WI38 (cell line): ENCODE results near the gene AGBL4.

Experiments used
- H3K4me3 ChIP-seq: 2 replicates; pipeline ENCODE4 v1.5.1; 2011; ENCODE audit warnings: low read depth, mild to moderate bottlenecking, control low read depth, low read length
- TF ChIP-seq, protein P1 (sequence below): IDR thresholded peaks from 2 replicates; pipeline ENCODE4 v1.5.1; 2012; ENCODE audit warnings: low read depth, mild to moderate bottlenecking, control low read depth, low read length

The AGBL4 gene

GRCh38 chr1:48588061-48588460 lies 1435.7 kb downstream of the AGBL4 start:
- TF ChIP-seq, protein P1, sequence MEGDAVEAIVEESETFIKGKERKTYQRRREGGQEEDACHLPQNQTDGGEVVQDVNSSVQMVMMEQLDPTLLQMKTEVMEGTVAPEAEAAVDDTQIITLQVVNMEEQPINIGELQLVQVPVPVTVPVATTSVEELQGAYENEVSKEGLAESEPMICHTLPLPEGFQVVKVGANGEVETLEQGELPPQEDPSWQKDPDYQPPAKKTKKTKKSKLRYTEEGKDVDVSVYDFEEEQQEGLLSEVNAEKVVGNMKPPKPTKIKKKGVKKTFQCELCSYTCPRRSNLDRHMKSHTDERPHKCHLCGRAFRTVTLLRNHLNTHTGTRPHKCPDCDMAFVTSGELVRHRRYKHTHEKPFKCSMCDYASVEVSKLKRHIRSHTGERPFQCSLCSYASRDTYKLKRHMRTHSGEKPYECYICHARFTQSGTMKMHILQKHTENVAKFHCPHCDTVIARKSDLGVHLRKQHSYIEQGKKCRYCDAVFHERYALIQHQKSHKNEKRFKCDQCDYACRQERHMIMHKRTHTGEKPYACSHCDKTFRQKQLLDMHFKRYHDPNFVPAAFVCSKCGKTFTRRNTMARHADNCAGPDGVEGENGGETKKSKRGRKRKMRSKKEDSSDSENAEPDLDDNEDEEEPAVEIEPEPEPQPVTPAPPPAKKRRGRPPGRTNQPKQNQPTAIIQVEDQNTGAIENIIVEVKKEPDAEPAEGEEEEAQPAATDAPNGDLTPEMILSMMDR: no peak
- H3K4me3 ChIP-seq: no peak overlapping the region

DNA sequence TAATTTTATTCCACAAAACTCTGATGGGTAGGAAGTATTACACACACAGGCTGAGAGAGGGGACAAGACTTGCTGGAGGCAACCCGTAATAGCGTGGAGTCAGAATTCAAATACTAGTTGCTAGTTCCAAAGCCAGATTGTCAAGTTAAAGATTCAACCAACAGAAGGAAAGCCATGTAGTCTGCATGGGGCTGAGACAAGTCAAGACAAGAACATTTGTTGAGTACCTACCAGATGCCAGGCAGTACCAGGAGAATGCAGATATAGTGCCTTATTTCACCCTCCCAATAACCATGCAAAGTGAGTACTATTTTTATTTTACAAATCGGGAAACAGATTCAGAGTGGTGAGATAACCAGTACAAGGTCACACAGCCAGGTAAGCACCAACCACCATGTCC lies 1441.3 kb downstream of the AGBL4 start:
- TF ChIP-seq, protein P1: no peak
- no peak overlapping the region for H3K4me3 ChIP-seq

DNA sequence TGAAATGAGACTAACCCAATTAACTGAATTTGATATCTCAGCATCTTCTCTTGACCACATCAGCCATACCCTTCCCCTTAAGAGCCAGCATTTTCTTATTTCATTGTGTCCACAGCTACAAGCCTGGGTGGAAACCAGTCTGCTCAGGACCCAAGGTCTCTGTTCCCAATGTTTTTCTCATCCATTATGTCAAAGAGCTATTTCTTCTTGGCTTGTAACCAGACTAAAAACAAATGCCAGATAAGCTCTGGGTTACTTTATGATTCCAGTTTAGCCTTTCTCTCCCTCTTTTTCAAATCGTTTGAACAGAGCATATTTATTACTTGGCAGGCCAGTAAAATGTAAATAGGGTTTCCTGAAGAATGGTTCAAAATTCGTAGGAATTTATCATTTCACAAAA lies 1442.5 kb downstream of the AGBL4 start:
- H3K4me3 ChIP-seq: no peak overlapping the region
- TF ChIP-seq, protein P1: no peak

GRCh38 chr1:48576565-48576964 lies 1447.2 kb downstream of the AGBL4 start:
- no peak overlapping the region for H3K4me3 ChIP-seq
- TF ChIP-seq, protein P1: no peak

DNA sequence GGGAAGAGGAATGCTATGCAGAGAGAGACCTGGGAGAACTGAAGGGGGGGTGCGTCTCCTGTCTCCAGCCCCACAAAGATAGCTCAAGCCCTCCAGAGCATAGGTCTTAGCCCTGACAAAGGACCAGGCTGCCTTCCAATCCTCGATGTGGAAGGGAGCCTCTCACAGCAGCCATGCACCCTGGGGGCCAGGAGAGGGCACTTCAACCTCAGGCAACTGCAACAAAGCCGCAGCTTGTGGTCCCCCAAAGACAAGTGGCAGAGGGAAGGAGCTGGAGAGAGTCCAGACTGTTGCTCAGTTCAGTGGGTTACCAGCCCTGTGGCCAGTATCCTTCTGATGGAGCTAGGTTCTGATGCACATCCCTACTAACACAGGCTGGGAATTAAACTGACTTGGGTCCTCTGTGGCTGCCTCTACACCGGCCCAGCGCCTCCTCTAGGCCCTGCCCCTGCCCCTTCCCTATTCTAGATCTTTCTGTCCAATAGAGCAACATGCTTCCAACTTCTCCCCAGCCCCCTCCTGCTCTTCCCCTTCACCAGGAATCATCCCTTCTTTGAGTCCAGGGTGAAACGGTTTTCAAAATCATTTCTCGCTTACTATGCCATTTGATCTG lies 1451.0 kb downstream of the AGBL4 start:
- H3K4me3 ChIP-seq: no peak overlapping the region
- TF ChIP-seq, protein P1: no peak

- TF ChIP-seq, protein P1: no peak
- H3K4me3 ChIP-seq: no peak overlapping the region
Observed at GRCh38 chr1:48572134-48572533, 1451.6 kb downstream of the AGBL4 start.

DNA sequence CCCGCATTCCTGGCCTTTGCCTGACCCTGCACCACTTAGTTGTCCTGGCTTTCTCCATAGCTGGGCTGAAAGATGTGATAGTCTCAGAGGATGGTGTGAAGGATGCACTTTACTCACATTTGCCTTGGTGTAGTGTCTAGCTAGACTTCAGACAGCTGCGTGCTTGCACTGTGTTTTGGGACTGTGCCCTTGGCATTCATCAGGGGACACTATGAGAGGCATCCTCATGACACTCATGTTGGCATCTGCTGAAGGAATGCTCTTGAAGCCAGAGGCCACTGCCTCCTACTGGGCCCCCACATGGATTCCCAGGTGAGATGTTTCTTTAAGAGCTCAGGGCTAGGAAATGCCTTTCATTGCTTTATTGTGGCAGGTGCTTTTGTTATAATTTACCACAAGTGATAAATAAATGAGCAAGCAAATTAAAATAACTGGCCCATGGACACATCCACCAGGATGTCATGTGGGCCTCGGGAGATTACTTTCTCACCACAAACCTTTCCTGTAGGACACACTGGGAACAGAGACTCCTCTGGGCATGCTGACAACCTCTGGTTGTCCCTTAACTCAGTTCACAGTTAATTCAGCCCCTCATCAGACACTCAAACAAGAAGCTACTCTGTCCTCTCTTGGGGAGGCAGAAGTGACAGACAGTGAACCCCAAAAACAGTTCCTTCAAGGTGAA lies 1452.3 kb downstream of the AGBL4 start:
- TF ChIP-seq, protein P1: no peak
- H3K4me3 ChIP-seq: no peak overlapping the region
